ENCODE data around the gene STAG1.
"Not testable (repeated sequence)": the region's sequence is repeated elsewhere in the genome, so short reads cannot be mapped to it uniquely, and the experiment has no call there.

Gene STAG1

GRCh38 chr3:136576279-136577009, 175.7 kb downstream of the STAG1 start:
- no peak for DNase-seq

- DNase-seq, result no peak
Observed at GRCh38 chr3:136567599-136568188, 184.5 kb downstream of the STAG1 start.

GRCh38 chr3:136564962-136565361, 187.2 kb downstream of the STAG1 start:
- not testable (repeated sequence) for DNase-seq

GRCh38 chr3:136562026-136562425, 190.2 kb downstream of the STAG1 start:
- DNase-seq, result no peak

GRCh38 chr3:136559896-136560295, 192.3 kb downstream of the STAG1 start:
- no peak for DNase-seq

GRCh38 chr3:136549461-136549860, 202.7 kb downstream of the STAG1 start:
- DNase-seq, result not testable (repeated sequence)

GRCh38 chr3:136547293-136547692, 204.9 kb downstream of the STAG1 start:
- DNase-seq, result no peak

- DNase-seq, result no peak
Observed at GRCh38 chr3:136546720-136547119, 205.5 kb downstream of the STAG1 start.

- no peak for DNase-seq
Observed at GRCh38 chr3:136545664-136546268, 206.4 kb downstream of the STAG1 start.

- no peak for DNase-seq
Observed at GRCh38 chr3:136544532-136544931, 207.6 kb downstream of the STAG1 start.

- no peak for DNase-seq
Observed at GRCh38 chr3:136543385-136543784, 208.8 kb downstream of the STAG1 start.

GRCh38 chr3:136535906-136536305, 216.3 kb downstream of the STAG1 start:
- DNase-seq, result no peak

- DNase-seq, result no peak
Observed at GRCh38 chr3:136532766-136533165, 219.4 kb downstream of the STAG1 start.

GRCh38 chr3:136518102-136518501, 234.1 kb downstream of the STAG1 start:
- DNase-seq, result no peak

- no peak for DNase-seq
Observed at GRCh38 chr3:136516656-136517055, 235.5 kb downstream of the STAG1 start.

GRCh38 chr3:136516095-136516494, 236.1 kb downstream of the STAG1 start:
- no peak for DNase-seq

GRCh38 chr3:136514533-136514932, 237.6 kb downstream of the STAG1 start:
- not testable (repeated sequence) for DNase-seq

- no peak for DNase-seq
Observed at GRCh38 chr3:136513367-136513766, 238.8 kb downstream of the STAG1 start.

GRCh38 chr3:136512381-136512780, 239.8 kb downstream of the STAG1 start:
- no peak for DNase-seq

GRCh38 chr3:136505676-136506075, 246.5 kb downstream of the STAG1 start:
- DNase-seq, result no peak

- no peak for DNase-seq
Observed at GRCh38 chr3:136503056-136503455, 249.1 kb downstream of the STAG1 start.

- no peak for DNase-seq
Observed at GRCh38 chr3:136498919-136499447, 253.2 kb downstream of the STAG1 start.

GRCh38 chr3:136495213-136495612, 257.0 kb downstream of the STAG1 start:
- no peak for DNase-seq

All from NCI-H526 treated with DMSO at 0.1 percent for 48 hours (cell line).